ENCODE data around the gene ABHD11.
"Not testable (repeated sequence)": the region's sequence is repeated elsewhere in the genome, so short reads cannot be mapped to it uniquely, and the experiment has no call there.

- not testable (repeated sequence) for TF ChIP-seq CTCF (conservative IDR thresholded peaks at IDR 0.05); EZH2 (IDR thresholded peaks at IDR 0.05; ENCODE audit: low read depth)
Observed at GRCh38 chr7:73713319-73713718, 25.3 kb downstream of the ABHD11 start.

Data from PC-9 (cell line).